Left lung (tissue), 10 donors: ENCODE measurements around the gene MCM9. TPM values are rescaled to one million over a fixed set of nuclear protein-coding genes. Genes with fewer than 3 reads are reported as not detected.
A peak's percentile ranks its signal among the peaks of the same experiment; 100 is the strongest.

Experiments used
- ATAC-seq: fragments of 200-7000 bp; cut with Tn5 transposase; one replicate; pipeline ENCODE4 v1.9.1; 2020; ENCODE audit warnings: moderate library complexity
- DNase-seq, 4 donors: peaks; one replicate each; pipeline ENCODE4 v3.0.0-alpha.2; 2013 to 2020
- H3K27ac ChIP-seq, 2 donors: fragments of 200-600 bp; sonication (generic) in 1 of 2; one replicate each; pipeline versions ENCODE4 v1.5.0 to v1.8.0; 2020 to 2021
- H3K27me3 ChIP-seq, 2 donors: fragments of 200-600 bp; sonication (generic) in 1 of 2; one replicate each; pipeline versions ENCODE4 v1.5.0 to v1.8.0; 2020 to 2021
- H3K36me3 ChIP-seq, 2 donors: fragments of 200-600 bp; sonication (generic) in 1 of 2; one replicate each; pipeline versions ENCODE4 v1.5.0 to v1.8.0; 2020 to 2021
- H3K4me1 ChIP-seq, 2 donors: fragments of 200-600 bp; one replicate each; pipeline ENCODE4 v1.8.0; 2021
- H3K4me3 ChIP-seq, 2 donors: fragments of 200-600 bp; sonication (generic) in 1 of 2; one replicate each; pipeline versions ENCODE4 v1.5.0 to v1.8.0; 2020 to 2021; ENCODE audit warnings: mild to moderate bottlenecking in 1 of 2
- H3K9me3 ChIP-seq, 2 donors: fragments of 200-600 bp; sonication (generic) in 1 of 2; one replicate each; pipeline versions ENCODE4 v1.5.0 to v1.8.0; 2020 to 2021
- intact Hi-C, 2 donors: fragments of 100-400 bp; cut with DNase I; formaldehyde crosslinking; loops; one replicate each; pipeline versions ENCODE4 v1.11.2 to v1.14.2; 2022
- polyA plus RNA-seq, 6 donors: library from polyadenylated mRNA; unstranded; fragments of 120-200 nt; gene quantifications; one replicate each; pipeline ENCODE4 v1.2.1, GENCODE V29; 2013; ENCODE audit not compliant: insufficient read length in 6 of 6
- total RNA-seq, 2 donors: library from RNA; stranded (reverse); fragmentation: NEBNext Ultra II Directional; extraction: Animal tissue kit (Norgen Biotek cat#: 25700); gene quantifications; one replicate each; pipeline ENCODE4 v1.2.1, GENCODE V29; 2021
- TF ChIP-seq, protein P1 (sequence below), 2 donors: fragments of 200-600 bp; sonication (generic) in 1 of 2; IDR thresholded peaks; one replicate each; pipeline versions ENCODE4 v1.5.0 to v1.8.0; 2021; ENCODE audit warnings: antibody characterized with exemption in 2 of 2
- donor health status: DM: no; HTN: yes; CAD: no.
- donor health status: DM: no; HTN: no; CAD: no.

The MCM9 gene
- total and polyA plus RNA-seq, 8 donors, result 16.0 to 24.2 (median 20.7) TPM

DNA sequence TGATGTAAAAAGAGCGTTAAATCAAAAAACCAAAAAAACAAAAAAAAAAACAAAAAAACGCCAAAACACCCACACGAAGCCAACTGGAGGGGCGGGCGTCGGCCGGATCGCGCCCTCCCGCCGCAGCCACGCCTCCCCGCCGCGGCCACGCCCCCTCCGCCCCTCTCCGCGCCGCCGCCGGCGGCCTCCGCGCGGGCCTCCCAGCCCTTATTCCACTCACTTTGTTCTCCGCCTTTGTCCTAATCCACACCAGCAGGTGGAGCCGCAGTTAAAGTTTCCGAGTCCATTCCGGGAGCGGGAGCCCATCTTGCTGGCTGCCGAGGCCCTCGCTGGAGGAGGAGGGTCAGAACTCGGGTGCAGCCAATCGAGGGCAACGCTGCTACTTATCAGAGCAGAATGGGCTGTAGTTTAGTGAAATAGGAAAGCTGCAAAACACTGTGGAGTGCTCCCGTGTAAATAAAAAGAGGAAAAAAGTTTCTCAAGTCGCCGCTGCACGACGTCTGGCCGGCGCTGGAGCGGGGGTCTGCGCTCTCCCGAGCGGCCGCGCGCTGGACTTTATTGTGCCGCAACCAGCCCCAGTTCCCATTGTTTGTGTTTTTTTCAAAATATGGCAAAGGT, 41.0 kb downstream of the MCM9 start, which contains the start of gene ASF1A:
Gene ASF1A, plus strand, starts transcription at position 346 of the 618 bp plus-strand sequence. Its CDS starts 262 bp downstream, at position 608.
- intact Hi-C loops, result no loop called here
- peak; percentile 96 to 99 (median 98) for DNase-seq

DNA sequence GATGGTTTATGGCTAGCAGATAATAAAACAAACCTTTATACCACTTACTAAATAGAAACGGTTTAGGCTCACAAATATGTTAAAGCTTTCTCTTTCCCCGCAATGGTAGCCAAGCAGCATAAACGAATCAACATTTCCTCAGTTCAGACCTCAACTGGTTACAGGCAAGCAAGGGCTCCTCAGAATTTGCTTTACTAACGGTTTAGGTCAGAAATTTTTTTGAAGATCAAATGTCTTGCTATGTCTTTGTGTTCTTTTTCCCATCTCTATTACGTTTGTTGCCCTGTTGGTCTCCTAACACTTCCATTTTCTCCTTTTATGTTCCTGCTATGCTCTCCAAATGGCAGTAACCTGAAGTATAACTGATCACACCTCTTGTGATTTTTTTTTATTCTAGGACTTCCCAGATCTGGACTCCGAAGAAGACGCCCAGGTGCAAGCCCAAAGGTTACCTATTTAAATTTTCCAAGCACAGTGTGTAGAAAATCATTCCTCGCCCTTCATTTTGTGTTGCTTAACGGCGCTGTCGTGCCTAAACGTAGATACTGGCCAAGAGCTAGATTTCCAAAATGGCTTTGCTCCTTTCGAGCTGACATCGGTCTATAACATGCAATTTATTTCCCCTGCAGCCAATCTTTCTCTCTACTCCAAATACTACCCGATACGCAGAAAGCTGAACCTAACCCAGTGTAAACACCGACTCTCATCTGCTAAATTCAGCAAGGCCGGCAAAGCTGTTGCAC, 41.7 kb downstream of the MCM9 start:
- H3K4me3 ChIP-seq, result peak overlapping the region; percentile 43 to 87
- no peaks in the 10 kb centered on the region for H3K9me3 ChIP-seq
- H3K4me1 ChIP-seq, result peaks cover 12 to 46% of the 10 kb centered on the region in 2 donors
- no peaks in the 10 kb centered on the region for H3K27me3 ChIP-seq
- peak overlapping the region; percentile 90 to 95 for H3K27ac ChIP-seq
- DNase-seq (peak in 1 of 4 donors; percentile 81), ATAC-seq (peak; percentile 8)
- TF ChIP-seq, protein P1, sequence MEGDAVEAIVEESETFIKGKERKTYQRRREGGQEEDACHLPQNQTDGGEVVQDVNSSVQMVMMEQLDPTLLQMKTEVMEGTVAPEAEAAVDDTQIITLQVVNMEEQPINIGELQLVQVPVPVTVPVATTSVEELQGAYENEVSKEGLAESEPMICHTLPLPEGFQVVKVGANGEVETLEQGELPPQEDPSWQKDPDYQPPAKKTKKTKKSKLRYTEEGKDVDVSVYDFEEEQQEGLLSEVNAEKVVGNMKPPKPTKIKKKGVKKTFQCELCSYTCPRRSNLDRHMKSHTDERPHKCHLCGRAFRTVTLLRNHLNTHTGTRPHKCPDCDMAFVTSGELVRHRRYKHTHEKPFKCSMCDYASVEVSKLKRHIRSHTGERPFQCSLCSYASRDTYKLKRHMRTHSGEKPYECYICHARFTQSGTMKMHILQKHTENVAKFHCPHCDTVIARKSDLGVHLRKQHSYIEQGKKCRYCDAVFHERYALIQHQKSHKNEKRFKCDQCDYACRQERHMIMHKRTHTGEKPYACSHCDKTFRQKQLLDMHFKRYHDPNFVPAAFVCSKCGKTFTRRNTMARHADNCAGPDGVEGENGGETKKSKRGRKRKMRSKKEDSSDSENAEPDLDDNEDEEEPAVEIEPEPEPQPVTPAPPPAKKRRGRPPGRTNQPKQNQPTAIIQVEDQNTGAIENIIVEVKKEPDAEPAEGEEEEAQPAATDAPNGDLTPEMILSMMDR (IDR thresholded peaks at IDR 0.05), result no peak
- no peaks in the 10 kb centered on the region for H3K36me3 ChIP-seq
- intact Hi-C loops, result no loop called here

More for the DNA sequence above, 41.0 kb downstream of the MCM9 start, which contains the start of gene ASF1A:
- Histone ChIP-seq H3K9me3 (no peaks in the 10 kb centered on the region), H3K27ac (peak within 1 kb of the TSS; percentile 93 to 95), H3K27me3 (no peaks in the 10 kb centered on the region), H3K4me3 (peak within 1 kb of the TSS; percentile 87 to 90), H3K4me1 (peaks cover 12 to 46% of the 10 kb centered on the region in 2 donors), H3K36me3 (no peaks in the 10 kb centered on the region)
- TF ChIP-seq, protein P1 (IDR thresholded peaks at IDR 0.05), result peak; percentile 28 to 32
- peak; percentile 93 for ATAC-seq

DNA sequence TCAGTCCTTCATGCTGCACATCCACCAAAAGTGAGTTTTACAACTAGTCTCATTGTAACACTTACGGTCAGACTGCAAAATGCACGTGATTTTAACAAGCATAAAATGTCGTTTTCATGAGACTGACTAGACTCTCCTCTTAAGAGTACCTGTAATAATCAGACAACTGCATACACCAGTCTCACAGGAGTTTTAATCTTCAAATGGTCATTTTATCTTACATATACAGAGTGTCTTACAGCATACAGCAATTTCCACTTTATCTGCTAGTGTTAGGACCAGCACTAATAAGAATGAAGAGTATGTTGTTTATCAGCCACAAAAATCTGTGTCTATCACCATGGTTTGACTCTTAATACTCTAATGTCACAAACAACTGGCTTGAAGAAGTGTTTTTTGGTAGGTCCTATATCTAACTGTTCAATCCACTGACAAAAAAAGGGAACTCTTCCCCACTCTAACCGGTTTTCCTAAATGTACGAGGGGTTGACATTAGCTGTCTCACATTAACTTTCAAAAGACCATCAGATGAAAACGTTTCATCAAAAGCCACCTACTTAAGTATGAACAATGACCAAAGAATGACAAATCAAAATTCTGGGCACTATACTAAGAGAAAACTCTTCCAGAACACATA, 42.5 kb downstream of the MCM9 start:
- intact Hi-C loops, result no loop called here
- ATAC-seq (no peak), DNase-seq (peak in 1 of 4 donors; percentile 15)
- Histone ChIP-seq H3K36me3 (no peaks in the 10 kb centered on the region), H3K27me3 (no peaks in the 10 kb centered on the region), H3K4me3 (peak overlapping the region; percentile 43 to 87), H3K4me1 (peaks cover 12 to 46% of the 10 kb centered on the region in 2 donors), H3K27ac (peak overlapping the region; percentile 90 to 95), H3K9me3 (no peaks in the 10 kb centered on the region)
- TF ChIP-seq, protein P1 (IDR thresholded peaks at IDR 0.05), result no peak

DNA sequence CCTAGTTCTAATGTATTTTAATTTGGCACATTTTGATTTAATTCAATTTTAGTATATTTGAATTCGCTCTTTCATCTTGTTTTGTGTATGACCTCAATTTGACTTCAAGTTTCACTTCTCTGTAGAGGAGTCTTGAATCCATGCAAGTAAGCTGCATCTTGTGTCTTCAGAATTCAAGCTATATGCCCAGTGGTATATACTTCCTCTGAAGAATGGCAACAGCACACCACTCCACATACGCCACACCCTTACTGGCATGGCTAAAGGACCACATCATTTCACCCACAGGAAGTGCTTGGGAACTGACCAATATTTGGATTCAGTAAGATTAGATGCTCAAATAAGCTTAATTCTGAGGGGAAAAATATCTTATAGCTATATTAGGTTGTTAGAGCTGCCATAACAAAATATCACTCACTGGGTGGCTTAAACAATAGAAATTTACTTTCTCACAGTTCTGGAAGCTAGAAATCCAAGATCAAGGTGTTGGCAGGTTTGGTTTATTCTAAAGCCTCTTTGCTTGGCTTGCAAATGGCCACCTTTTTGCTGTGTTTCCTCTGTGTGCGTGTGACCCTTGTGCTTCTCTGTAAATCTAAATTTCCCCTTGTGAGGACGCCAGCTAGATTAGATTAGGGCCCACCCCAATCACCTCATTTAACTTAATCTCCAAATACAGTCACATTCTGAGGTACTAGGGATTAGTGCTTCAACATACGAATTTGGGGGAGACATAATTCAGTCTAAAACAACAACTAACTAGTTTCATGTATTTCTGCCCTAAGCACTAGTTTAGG, 43.8 kb downstream of the MCM9 start:
- intact Hi-C loops, result no loop called here
- Histone ChIP-seq H3K4me1 (peaks cover 12 to 38% of the 10 kb centered on the region in 2 donors), H3K27ac (peak overlapping the region in 1 of 2 donors; percentile 95), H3K9me3 (no peaks in the 10 kb centered on the region), H3K36me3 (no peaks in the 10 kb centered on the region), H3K4me3 (no peak overlapping the region), H3K27me3 (no peaks in the 10 kb centered on the region)
- DNase-seq, result no peak
- no peak for ATAC-seq
- TF ChIP-seq, protein P1 (IDR thresholded peaks at IDR 0.05), result no peak
